Neuron (in vitro differentiated cells): ENCODE data around the gene RUNX2.

ENCODE experiments used
- H2AFZ ChIP-seq: one replicate; pipeline ENCODE4 v1.6.1; 2013; ENCODE audit warnings: low read depth, mild to moderate bottlenecking, inconsistent platforms, low read length, moderate library complexity
- H3K27me3 ChIP-seq: one replicate; pipeline ENCODE4 v1.6.1; 2013; ENCODE audit warnings: low read length; ENCODE audit not compliant: insufficient read depth
- H3K36me3 ChIP-seq: one replicate; pipeline ENCODE4 v1.6.1; 2013; ENCODE audit warnings: low read length; ENCODE audit not compliant: insufficient read depth
- H3K4me1 ChIP-seq: one replicate; pipeline ENCODE4 v1.6.1; 2013; ENCODE audit warnings: low read length; ENCODE audit not compliant: insufficient read depth
- H3K4me3 ChIP-seq: 2 replicates; pipeline ENCODE4 v1.5.1; 2013; ENCODE audit warnings: mild to moderate bottlenecking, low read length, moderate library complexity
- H3K9me3 ChIP-seq: one replicate; pipeline ENCODE4 v1.6.1; 2013; ENCODE audit warnings: low read length

Gene RUNX2

DNA sequence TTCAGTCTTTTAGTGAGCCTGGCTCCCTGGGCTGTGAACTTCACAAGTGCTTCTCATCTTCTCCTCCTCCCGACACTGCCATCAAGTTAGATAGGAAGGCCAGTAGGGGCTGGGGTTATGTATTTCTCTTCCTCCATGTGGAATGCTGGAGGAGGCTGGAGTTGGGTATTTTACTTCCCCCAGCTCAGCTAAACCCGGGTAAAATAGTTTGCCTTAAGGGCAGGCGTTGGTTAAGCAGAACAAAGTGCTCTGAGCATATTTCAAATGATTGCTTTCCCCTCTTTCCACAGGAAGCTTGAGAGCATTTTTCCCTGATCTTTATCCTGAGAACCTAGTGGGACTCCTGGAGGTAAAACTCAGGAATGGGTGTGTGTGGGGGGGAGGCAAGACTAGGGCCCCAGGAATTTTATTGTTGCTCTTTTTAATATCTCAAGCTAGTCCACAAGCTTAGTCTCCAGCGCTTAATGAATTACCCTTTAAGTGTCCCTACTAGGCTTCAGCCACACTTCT lies 66.5 kb downstream of the RUNX2 start:
- H3K4me3 ChIP-seq = no peak overlapping the region
- no peaks in the 10 kb centered on the region for H3K36me3 ChIP-seq
- H3K4me1 ChIP-seq = no peaks in the 10 kb centered on the region
- H2AFZ ChIP-seq = no peak overlapping the region
- no peaks in the 10 kb centered on the region for H3K9me3 ChIP-seq
- no peaks in the 10 kb centered on the region for H3K27me3 ChIP-seq

DNA sequence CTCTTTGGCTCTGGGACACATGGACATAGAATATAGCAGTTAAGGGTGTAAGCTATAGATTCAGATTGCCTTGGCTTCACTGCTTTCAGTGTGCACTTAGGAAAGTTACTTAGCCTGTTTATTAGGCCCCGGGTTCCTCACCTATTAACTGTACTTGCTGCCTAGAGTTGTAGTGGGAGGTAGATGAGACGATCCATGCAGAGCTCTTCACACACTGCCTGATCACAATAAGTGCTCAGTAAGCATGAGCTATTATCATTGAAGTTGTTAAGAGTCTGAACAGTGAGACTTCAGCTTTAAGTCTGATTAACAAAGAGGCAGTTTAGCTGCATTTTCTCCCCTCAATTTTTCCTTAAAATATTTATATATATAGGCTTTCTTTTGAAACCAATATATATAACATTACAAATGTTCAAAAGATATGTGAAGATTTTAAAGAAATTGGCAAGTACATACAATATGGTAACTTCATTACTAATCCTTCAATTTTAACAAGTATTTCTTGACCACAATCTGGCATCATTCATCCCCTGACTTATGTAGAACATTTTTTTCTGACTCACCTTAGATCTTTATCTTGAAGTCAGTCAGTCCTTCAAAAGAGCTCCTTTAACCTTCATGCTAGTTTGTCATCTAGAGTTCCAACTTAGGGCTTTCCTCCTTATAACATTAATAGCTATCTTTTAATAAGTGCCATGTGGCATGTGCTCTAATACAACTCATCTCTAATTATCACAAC lies 70.1 kb downstream of the RUNX2 start:
- Histone ChIP-seq H3K4me3 (no peak overlapping the region), H2AFZ (no peak overlapping the region), H3K36me3 (no peaks in the 10 kb centered on the region), H3K4me1 (no peaks in the 10 kb centered on the region), H3K27me3 (no peaks in the 10 kb centered on the region), H3K9me3 (no peaks in the 10 kb centered on the region)

- no peaks in the 10 kb centered on the region for H3K36me3 ChIP-seq
- H2AFZ ChIP-seq = no peak overlapping the region
- no peaks in the 10 kb centered on the region for H3K9me3 ChIP-seq
- H3K4me1 ChIP-seq = no peaks in the 10 kb centered on the region
- H3K4me3 ChIP-seq = no peak overlapping the region
- H3K27me3 ChIP-seq = no peaks in the 10 kb centered on the region
Observed at GRCh38 chr6:45400021-45400420, 71.9 kb downstream of the RUNX2 start.

GRCh38 chr6:45411959-45412358 lies 83.8 kb downstream of the RUNX2 start:
- Histone ChIP-seq H3K4me1 (no peaks in the 10 kb centered on the region), H2AFZ (no peak overlapping the region), H3K27me3 (no peaks in the 10 kb centered on the region), H3K4me3 (no peak overlapping the region), H3K9me3 (no peaks in the 10 kb centered on the region), H3K36me3 (no peaks in the 10 kb centered on the region)

- peaks cover 14% of the 10 kb centered on the region for H3K4me1 ChIP-seq
- H2AFZ ChIP-seq = no peak overlapping the region
- no peak overlapping the region for H3K4me3 ChIP-seq
- H3K27me3 ChIP-seq = no peaks in the 10 kb centered on the region
- H3K9me3 ChIP-seq = no peaks in the 10 kb centered on the region
- H3K36me3 ChIP-seq = no peaks in the 10 kb centered on the region
Observed at GRCh38 chr6:45415315-45415714, 87.2 kb downstream of the RUNX2 start.

GRCh38 chr6:45415788-45416518 lies 87.8 kb downstream of the RUNX2 start:
- no peak overlapping the region for H3K4me3 ChIP-seq

GRCh38 chr6:45416700-45417099 lies 88.6 kb downstream of the RUNX2 start:
- no peaks in the 10 kb centered on the region for H3K9me3 ChIP-seq
- H3K36me3 ChIP-seq = no peaks in the 10 kb centered on the region
- peaks cover 25% of the 10 kb centered on the region for H3K4me1 ChIP-seq
- no peak overlapping the region for H3K4me3 ChIP-seq
- no peaks in the 10 kb centered on the region for H3K27me3 ChIP-seq
- H2AFZ ChIP-seq = no peak overlapping the region

More at GRCh38 chr6:45415788-45416518, 87.8 kb downstream of the RUNX2 start:
- Histone ChIP-seq H3K36me3 (no peaks in the 10 kb centered on the region), H2AFZ (no peak overlapping the region), H3K27me3 (no peaks in the 10 kb centered on the region), H3K4me1 (peaks cover 20% of the 10 kb centered on the region), H3K9me3 (no peaks in the 10 kb centered on the region)

DNA sequence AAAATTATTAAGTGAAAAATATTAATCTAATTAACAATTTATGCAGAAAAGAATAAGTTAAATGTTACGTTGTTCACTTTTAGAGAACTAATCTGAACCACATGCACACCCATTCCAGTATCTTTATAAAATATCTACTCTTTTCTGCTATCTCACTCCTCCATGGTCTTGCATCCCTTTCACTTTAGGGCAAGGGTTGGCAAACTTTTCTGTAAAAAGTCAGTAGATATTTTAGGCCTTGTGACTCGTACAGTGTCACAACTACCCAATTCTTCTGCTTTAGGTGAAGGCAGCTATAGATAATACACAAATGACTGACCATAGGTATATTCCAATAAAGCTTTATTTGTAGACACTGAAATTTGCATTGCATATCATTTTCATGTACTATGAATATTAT lies 89.3 kb downstream of the RUNX2 start:
- H2AFZ ChIP-seq = no peak overlapping the region
- H3K4me3 ChIP-seq = no peak overlapping the region
- H3K36me3 ChIP-seq = no peaks in the 10 kb centered on the region
- no peaks in the 10 kb centered on the region for H3K27me3 ChIP-seq
- H3K4me1 ChIP-seq = peaks cover 25% of the 10 kb centered on the region
- no peaks in the 10 kb centered on the region for H3K9me3 ChIP-seq

DNA sequence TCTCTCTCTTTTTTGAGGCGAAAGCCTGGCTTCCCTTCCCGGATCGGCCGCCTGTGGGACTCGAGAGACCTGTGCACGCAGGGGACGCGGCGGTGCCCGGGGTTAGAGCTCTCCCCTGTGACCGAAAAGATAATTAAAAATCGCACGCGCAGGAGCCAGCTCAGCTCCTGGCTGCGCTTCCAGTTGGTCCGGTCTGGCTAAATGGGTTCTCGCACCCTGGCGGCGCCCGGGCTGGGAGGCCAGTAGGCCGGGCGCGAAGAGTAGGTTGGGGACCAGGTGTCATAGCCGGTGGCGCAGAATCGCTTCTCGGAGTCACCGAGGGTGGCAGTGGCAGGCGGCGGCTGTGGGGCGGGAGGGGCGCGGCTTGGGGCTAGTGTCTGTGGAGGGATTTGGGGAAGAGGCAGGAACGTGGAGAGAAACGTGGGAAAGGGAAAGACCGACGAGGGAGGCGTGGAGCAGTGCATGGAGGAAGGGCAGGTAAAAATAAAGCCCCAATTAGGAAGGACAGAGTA lies 91.5 kb downstream of the RUNX2 start:
- Histone ChIP-seq H3K27me3 (no peaks in the 10 kb centered on the region), H3K9me3 (no peaks in the 10 kb centered on the region), H3K36me3 (no peaks in the 10 kb centered on the region), H3K4me1 (peaks cover 32% of the 10 kb centered on the region), H2AFZ (no peak overlapping the region), H3K4me3 (peak overlapping the region; percentile 55)

- H2AFZ ChIP-seq = peak overlapping the region; percentile 66
- H3K4me3 ChIP-seq = peak overlapping the region; percentile 55
- no peaks in the 10 kb centered on the region for H3K9me3 ChIP-seq
- H3K4me1 ChIP-seq = peaks cover 32% of the 10 kb centered on the region
- no peaks in the 10 kb centered on the region for H3K36me3 ChIP-seq
- no peaks in the 10 kb centered on the region for H3K27me3 ChIP-seq
Observed at GRCh38 chr6:45420083-45420908, 92.2 kb downstream of the RUNX2 start.

DNA sequence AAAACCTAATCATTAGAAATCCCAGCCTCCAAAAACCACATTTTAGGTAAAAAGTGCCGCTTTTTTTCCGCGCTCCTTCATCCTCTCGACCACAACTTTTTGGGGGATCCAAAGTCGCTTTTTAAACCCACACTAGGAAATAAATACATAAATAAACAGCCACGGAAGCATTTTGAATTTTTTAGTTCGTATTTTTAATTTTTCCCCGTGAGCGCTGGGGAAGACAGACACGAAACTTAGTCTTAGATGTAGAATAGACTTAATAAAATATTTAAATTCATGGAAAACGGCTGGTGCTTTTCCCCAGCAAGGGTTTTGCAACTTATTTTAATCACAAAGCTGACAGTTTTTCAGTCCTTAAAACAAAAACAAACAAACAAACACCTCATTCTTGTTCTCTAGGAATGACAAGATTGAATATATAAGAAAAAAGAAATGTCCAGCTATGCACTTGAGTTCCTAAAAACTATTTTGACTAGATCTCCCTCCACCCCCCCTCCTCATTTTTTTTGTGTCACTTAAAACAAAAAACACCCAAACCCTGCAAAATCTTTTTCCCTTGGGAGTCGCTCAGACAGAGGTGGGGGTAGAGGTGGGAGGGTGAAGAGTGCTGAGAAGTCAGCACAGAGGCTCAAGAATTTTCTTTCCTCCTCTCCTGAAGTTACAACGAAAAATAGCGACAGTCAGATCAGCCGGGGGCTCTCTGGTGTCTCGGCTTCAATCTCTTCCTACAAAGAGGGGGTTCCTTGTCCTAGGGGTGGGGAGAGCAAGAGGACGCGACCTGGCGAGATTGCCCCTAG lies 93.0 kb downstream of the RUNX2 start:
- H3K36me3 ChIP-seq = no peaks in the 10 kb centered on the region
- H3K27me3 ChIP-seq = no peaks in the 10 kb centered on the region
- peaks cover 32% of the 10 kb centered on the region for H3K4me1 ChIP-seq
- no peaks in the 10 kb centered on the region for H3K9me3 ChIP-seq
- H3K4me3 ChIP-seq = peak overlapping the region; percentile 55
- peak overlapping the region; percentile 99 for H2AFZ ChIP-seq
